Astrocyte (in vitro differentiated cells and primary cell): Measurements from ENCODE around the gene MAEA. TPM values are rescaled to one million over a fixed set of nuclear protein-coding genes. Genes with fewer than 3 reads are reported as not detected.
A peak's percentile ranks its signal among the peaks of the same experiment; 100 is the strongest.

Experiments
- DNase-seq: peaks from one replicate; pipeline ENCODE4 v3.0.0-alpha.2; 2010; ENCODE audit warnings: low read depth
- FAIRE-seq: peaks from 2 replicates; lab custom pipeline; 2011; peaks lifted over from hg19 to GRCh38; lab: Jason Lieb, UNC
- H2AFZ ChIP-seq: 2 replicates; pipeline ENCODE4 v1.6.0; 2012; ENCODE audit warnings: low read depth, low read length, inconsistent platforms
- H3K27ac ChIP-seq: 2 replicates; pipeline ENCODE4 v1.5.1; 2011; ENCODE audit warnings: low read depth, low read length, inconsistent platforms
- H3K27me3 ChIP-seq: 2 replicates; pipeline ENCODE4 v1.6.0; 2011; ENCODE audit warnings: low read length, inconsistent platforms; ENCODE audit not compliant: insufficient read depth
- H3K36me3 ChIP-seq: 2 replicates; pipeline ENCODE4 v1.5.1; 2011; ENCODE audit warnings: low read length, inconsistent platforms; ENCODE audit not compliant: insufficient read depth
- H3K4me1 ChIP-seq: 2 replicates; pipeline ENCODE4 v1.5.1; 2011; ENCODE audit warnings: low read length, inconsistent platforms; ENCODE audit not compliant: insufficient read depth
- H3K4me2 ChIP-seq: 2 replicates; pipeline ENCODE4 v1.6.0; 2012; ENCODE audit warnings: low read length, inconsistent platforms
- H3K4me3 ChIP-seq: 2 replicates; pipeline ENCODE4 v1.5.1; 2011; ENCODE audit warnings: low read depth, mild to moderate bottlenecking, low read length, inconsistent platforms; ENCODE audit not compliant: insufficient read depth
- H3K79me2 ChIP-seq: 2 replicates; pipeline ENCODE4 v1.6.0; 2012; ENCODE audit warnings: mild to moderate bottlenecking, low read length, inconsistent platforms; ENCODE audit not compliant: insufficient read depth
- H3K9ac ChIP-seq: 2 replicates; pipeline ENCODE4 v1.6.0; 2012; ENCODE audit warnings: mild to moderate bottlenecking, low read length, inconsistent platforms
- H3K9me3 ChIP-seq: 2 replicates; pipeline ENCODE4 v1.5.1; 2012; ENCODE audit warnings: low read depth, mild to moderate bottlenecking, low read length, inconsistent platforms; ENCODE audit not compliant: insufficient read depth
- H4K20me1 ChIP-seq: 2 replicates; pipeline ENCODE4 v1.6.0; 2012; ENCODE audit warnings: low read length, inconsistent platforms; ENCODE audit not compliant: insufficient read depth
- H3K27ac Mint-ChIP-seq: one replicate; pipeline ENCODE4 v1.8.0; 2021; ENCODE audit warnings: mild to moderate bottlenecking, mixed read lengths; ENCODE audit not compliant: unreplicated experiment
- H3K27me3 Mint-ChIP-seq: one replicate; pipeline ENCODE4 v1.8.0; 2021; ENCODE audit warnings: low read depth, mixed read lengths; ENCODE audit not compliant: unreplicated experiment
- H3K36me3 Mint-ChIP-seq: one replicate; pipeline ENCODE4 v1.8.0; 2021; ENCODE audit warnings: low read depth, mixed read lengths; ENCODE audit not compliant: unreplicated experiment
- H3K4me1 Mint-ChIP-seq: one replicate; pipeline ENCODE4 v1.8.0; 2021; ENCODE audit warnings: low read depth, mixed read lengths; ENCODE audit not compliant: unreplicated experiment
- H3K4me3 Mint-ChIP-seq: one replicate; pipeline ENCODE4 v1.8.0; 2021; ENCODE audit warnings: mild to moderate bottlenecking, moderate library complexity, mixed read lengths; ENCODE audit not compliant: unreplicated experiment
- H3K9me3 Mint-ChIP-seq: one replicate; pipeline ENCODE4 v1.8.0; 2021; ENCODE audit warnings: mild to moderate bottlenecking, mixed read lengths; ENCODE audit not compliant: unreplicated experiment
- EZH2 ChIP-seq: IDR thresholded peaks from 2 replicates; pipeline ENCODE4 v1.6.1; 2012; ENCODE audit warnings: mild to moderate bottlenecking, low read length, inconsistent platforms; ENCODE audit not compliant: insufficient read depth
- total RNA-seq: library from RNA; stranded (reverse); gene quantifications from 2 replicates; pipeline ENCODE4 v1.2.1, GENCODE V29; 2021
- TF ChIP-seq, protein P1 (sequence below): IDR thresholded peaks from 2 replicates; pipeline ENCODE4 v1.5.1; 2011; ENCODE audit warnings: low read depth, mild to moderate bottlenecking, inconsistent platforms, low read length, moderate library complexity; ENCODE audit not compliant: insufficient read depth

Gene MAEA
- total RNA-seq, 1 donor from 2014 or later = 79.3 TPM

DNA sequence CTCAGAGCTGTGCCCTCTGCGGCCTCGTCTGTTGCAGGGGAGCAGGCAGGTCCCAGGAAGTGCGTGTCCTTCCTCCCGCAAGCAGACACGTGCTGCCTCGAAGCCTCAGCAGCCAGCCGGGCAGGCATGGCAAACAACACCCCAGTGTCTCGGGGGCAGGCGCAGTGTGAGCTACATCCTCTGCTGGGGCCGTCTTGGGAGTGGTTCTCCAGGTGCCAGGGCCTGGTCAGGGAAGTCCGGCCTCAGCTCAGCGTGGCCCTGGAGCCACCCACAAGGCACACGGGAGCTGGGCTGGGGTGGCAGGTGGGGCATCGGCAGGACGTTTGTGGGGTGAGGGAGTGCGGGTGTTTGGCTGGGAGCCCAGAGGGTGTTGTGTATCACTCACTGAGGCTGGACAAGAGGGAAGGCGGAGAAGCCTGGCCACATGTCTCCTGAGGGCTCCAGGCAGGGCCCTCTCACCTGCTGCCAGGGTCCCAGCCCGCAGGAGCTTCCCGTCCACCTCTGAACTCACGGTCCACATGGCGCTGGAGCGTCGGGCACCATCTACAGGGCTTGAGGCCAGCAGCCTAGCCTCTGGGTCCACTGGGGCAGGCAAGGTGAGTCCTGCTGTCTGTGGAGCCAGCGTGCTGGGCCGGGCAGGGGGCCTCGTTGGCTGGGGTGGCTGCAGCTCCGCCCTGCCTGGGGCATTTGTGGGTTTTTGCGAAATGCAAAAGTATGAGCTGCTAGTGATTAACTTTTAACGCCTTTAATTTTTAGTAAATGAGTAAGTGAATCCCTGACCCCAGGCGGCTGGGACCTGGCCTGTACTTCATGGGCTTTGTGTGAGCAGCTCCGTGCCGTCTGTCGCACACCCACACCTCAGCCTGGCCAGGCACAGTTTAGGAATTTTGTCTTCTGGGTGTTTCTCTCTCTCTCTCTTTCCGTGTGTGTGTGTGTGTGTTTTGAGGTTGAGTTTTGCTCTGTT, 40.0 kb downstream of the MAEA start:
- Histone ChIP-seq H3K27ac (peak overlapping the region; percentile 25), H3K4me2 (no peak overlapping the region), H4K20me1 (peaks cover 37% of the 10 kb centered on the region), H2AFZ (no peak overlapping the region), H3K4me3 (no peak overlapping the region), H3K36me3 (peaks cover 4% of the 10 kb centered on the region), H3K9me3 (peaks cover 6% of the 10 kb centered on the region), H3K9ac (peak overlapping the region; percentile 10), H3K79me2 (peaks cover 50% of the 10 kb centered on the region), H3K4me1 (peaks cover 7% of the 10 kb centered on the region), H3K27me3 (no peaks in the 10 kb centered on the region)
- no peak for TF ChIP-seq EZH2
- TF ChIP-seq, protein P1, sequence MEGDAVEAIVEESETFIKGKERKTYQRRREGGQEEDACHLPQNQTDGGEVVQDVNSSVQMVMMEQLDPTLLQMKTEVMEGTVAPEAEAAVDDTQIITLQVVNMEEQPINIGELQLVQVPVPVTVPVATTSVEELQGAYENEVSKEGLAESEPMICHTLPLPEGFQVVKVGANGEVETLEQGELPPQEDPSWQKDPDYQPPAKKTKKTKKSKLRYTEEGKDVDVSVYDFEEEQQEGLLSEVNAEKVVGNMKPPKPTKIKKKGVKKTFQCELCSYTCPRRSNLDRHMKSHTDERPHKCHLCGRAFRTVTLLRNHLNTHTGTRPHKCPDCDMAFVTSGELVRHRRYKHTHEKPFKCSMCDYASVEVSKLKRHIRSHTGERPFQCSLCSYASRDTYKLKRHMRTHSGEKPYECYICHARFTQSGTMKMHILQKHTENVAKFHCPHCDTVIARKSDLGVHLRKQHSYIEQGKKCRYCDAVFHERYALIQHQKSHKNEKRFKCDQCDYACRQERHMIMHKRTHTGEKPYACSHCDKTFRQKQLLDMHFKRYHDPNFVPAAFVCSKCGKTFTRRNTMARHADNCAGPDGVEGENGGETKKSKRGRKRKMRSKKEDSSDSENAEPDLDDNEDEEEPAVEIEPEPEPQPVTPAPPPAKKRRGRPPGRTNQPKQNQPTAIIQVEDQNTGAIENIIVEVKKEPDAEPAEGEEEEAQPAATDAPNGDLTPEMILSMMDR = no peak
- Mint-ChIP-seq H3K27ac (no peak overlapping the region), H3K36me3 (peaks cover 18% of the 10 kb centered on the region), H3K9me3 (no peaks in the 10 kb centered on the region), H3K4me1 (peaks cover 3% of the 10 kb centered on the region), H3K27me3 (no peaks in the 10 kb centered on the region), H3K4me3 (no peak overlapping the region)
- DNase-seq (peak; percentile 75), FAIRE-seq (no peak)

DNA sequence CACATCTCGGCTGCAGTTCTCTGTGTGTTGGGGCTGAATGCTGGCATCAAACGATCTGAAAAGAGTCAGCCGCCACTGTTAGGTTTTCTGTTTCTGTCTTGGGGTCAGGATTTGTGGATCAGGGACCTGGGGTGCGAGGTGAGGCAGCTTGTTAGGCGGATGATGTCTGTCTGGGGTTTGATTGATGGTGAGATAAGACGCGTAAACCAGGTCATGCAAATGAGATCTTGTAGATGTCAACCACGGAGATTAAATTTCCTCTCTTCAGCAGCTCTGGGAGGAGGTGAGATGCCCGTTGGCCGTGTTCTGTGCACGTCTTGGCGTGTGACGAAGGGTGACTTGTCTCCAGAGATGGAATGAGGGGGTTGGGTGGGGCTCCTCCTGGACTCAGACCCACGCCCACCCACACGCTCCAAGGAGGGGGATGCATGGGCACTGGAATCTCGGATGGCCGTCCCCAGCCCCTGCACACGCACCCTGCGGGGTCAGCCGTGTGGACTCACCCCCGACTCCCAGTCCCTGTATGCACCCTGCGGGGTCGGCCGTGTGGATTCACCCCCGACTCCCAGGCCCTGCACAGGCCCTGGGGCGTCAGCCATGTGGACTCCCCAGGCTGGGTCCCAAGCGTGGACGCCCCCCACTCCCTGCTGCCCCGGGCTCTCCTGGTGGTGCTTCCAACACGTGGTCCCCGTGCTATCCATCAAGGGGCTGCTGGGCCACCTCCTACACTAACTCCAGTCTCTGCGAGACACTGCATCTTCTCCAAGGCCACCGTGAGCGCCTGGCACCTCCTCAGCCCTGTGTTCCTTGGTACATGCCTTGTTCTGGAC, 41.3 kb downstream of the MAEA start:
- Histone ChIP-seq H3K9ac (no peak overlapping the region), H3K4me3 (no peak overlapping the region), H3K79me2 (peaks cover 49% of the 10 kb centered on the region), H3K9me3 (peaks cover 2% of the 10 kb centered on the region), H3K36me3 (peaks cover 10% of the 10 kb centered on the region), H4K20me1 (peaks cover 29% of the 10 kb centered on the region), H2AFZ (no peak overlapping the region), H3K27me3 (no peaks in the 10 kb centered on the region), H3K4me2 (no peak overlapping the region), H3K4me1 (no peaks in the 10 kb centered on the region), H3K27ac (no peak overlapping the region)
- H3K4me1 Mint-ChIP-seq = peaks cover 3% of the 10 kb centered on the region
- DNase-seq (no peak), FAIRE-seq (no peak)
- H3K4me3 Mint-ChIP-seq = no peak overlapping the region
- H3K27ac Mint-ChIP-seq = no peak overlapping the region
- no peak for TF ChIP-seq EZH2
- TF ChIP-seq, protein P1 = no peak
- peaks cover 20% of the 10 kb centered on the region for H3K36me3 Mint-ChIP-seq
- peaks cover under 1% of the 10 kb centered on the region for H3K9me3 Mint-ChIP-seq
- no peaks in the 10 kb centered on the region for H3K27me3 Mint-ChIP-seq
